ENCODE data around the gene RFPL1.
"Not testable (repeated sequence)": the region's sequence is repeated elsewhere in the genome, so short reads cannot be mapped to it uniquely, and the experiment has no call there.

RFPL1 gene

GRCh38 chr22:29438283-29438682, at the start of gene RFPL1:
Gene RFPL1 (plus strand): TSS chr22:29438583.
- not testable (repeated sequence) for DNase-seq (ENCODE audit: low spot score)

GRCh38 chr22:29388759-29389090, 49.7 kb upstream of the RFPL1 start:
- no peak for DNase-seq (ENCODE audit: low spot score)

- no peak for DNase-seq (ENCODE audit: low spot score)
Observed at GRCh38 chr22:29390270-29390669, 48.1 kb upstream of the RFPL1 start.

DNA sequence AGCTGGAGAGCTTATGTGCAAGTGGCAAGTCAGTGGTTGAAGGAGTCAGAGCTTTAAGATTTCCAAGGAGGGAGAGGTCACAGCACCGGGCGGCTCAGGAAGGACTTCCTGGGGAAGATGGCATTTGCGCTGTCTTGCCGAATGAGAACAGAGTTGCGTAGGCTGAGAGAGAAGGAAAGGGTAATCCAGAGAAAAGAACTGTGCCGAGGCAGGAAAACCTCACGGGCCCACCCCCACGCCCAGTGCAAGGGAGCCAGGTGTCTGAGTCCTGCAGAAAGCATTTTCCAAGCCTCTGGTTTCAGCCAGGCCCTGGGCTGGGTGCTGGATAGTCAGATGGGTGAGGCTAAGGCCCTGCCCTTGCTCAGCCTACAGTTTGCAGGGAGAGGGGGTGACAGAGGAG, 46.8 kb upstream of the RFPL1 start:
- no peak for DNase-seq (ENCODE audit: low spot score)

DNA sequence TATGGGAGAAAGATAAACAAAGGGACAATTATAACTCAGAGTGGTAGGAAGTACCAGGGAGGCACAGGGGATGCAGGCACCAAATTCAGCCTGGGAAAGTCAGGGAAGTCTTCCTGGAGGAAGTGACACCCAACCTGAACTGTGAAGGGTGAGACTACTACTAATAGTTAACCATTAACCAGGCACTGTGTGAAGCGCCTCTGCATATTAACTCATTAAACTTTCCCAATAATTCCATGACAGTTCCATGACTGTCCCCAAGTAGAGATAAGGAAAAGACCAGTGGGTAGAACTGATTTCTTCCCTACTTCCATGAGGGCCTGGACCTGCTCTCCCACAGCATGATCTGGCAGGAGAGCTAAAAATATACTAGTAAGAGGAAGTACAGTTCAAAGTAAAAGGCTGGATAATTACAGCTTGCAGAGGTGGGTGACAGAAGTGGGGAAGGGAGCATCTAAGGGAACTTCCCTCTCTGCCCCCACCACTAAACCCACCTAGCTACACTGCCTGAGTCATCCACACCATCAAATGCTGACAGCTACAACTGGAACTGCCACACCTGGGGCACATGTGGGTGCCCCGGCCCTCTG, 45.3 kb upstream of the RFPL1 start:
- DNase-seq (ENCODE audit: low spot score), result no peak

- peak; percentile 72 for DNase-seq (ENCODE audit: low spot score)
Observed at GRCh38 chr22:29394931-29395581, 43.3 kb upstream of the RFPL1 start.

DNA sequence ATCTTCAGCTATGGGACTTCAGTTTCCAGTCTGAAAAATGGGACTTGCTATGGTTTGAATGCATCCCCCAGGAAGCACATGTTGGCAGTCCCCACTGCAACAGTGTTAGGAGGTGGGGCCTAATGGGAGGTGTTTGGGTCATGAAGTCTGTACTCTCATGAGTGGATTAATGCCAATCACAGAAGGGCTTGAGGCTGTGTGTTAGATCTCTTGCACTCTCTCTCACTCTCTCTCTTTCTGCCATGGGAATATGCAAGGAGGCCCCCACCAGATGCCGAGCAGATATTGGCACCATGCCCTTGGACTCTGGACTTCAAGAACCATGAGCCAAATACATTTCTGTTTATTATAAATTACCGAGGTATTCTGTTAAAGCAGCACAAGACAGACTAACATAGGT, 42.3 kb upstream of the RFPL1 start:
- no peak for DNase-seq (ENCODE audit: low spot score)

DNA sequence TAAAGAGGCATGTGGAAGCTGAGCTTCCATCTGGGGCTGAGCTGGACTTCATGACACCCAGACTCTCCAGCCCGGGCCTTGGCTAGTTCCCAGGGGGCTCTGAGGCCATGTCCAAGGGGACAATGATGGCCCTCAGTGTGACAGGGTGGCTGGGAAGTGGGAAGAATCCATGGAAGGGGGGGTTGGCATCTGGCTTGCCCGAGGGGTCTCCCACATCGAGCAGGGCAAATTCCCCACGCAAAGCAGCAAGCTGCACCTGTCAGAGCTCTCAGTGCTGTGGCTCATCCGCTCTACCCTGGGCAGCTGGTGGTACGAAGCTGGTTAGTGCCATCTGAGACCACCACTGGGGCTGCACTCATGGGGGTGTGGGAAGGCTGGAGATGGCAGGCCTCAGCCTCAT, 40.6 kb upstream of the RFPL1 start:
- no peak for DNase-seq (ENCODE audit: low spot score)

GRCh38 chr22:29400576-29400975, 37.8 kb upstream of the RFPL1 start:
- DNase-seq (ENCODE audit: low spot score), result no peak

DNA sequence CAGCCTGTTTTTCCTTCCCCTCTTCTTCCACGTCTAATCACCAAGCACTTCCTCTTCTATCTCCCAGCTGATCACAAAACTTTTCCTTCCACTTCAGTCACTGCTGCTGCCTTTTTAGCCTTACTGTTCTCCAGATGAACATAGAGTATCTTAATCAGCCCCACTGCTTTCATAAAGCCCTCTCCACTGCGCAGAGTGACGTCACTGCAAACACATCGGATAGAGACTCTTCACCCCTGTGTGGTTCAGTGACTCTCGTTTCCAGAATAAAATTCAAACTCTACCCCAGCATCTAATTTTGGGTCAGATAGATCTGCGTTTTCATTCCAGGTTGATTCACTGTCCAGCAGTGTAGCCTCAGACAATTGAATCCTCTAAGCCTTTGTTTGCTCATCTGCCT, 36.8 kb upstream of the RFPL1 start:
- not testable (repeated sequence) for DNase-seq (ENCODE audit: low spot score)

- DNase-seq (ENCODE audit: low spot score), result no peak
Observed at GRCh38 chr22:29408940-29409339, 29.4 kb upstream of the RFPL1 start.

DNA sequence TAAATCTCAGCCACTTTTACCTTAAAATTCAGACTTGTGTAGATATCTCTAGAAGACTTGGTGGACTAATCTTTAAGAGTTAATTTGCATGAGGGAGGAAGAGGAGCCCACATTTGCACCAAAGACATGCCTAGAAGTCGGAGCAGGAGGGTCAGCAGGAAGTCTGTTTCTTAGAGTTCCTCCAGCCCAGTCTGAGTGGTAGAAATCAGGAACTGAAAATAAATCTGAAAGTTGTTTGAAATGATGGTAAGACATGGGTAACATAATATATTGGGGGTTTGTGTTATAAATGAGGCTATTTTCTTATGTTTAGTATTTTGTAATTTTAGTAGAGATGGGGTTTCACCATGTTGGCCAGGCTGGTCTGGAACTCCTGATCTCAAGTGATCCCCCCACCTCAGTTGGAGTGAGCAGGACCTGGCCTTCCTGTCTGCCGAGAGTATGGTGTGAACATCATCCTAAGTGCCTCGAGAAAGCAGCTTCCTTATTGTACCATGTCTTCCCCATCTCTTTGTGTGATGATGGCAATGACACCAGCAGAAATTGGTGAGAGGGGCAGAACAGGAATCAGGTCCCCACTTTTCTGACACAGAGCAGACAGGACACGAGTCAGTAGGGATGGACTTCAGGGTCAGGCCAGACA, 26.7 kb upstream of the RFPL1 start:
- DNase-seq (ENCODE audit: low spot score), result not testable (repeated sequence)

GRCh38 chr22:29412772-29413171, 25.6 kb upstream of the RFPL1 start:
- peak; percentile 35 for DNase-seq (ENCODE audit: low spot score)

DNA sequence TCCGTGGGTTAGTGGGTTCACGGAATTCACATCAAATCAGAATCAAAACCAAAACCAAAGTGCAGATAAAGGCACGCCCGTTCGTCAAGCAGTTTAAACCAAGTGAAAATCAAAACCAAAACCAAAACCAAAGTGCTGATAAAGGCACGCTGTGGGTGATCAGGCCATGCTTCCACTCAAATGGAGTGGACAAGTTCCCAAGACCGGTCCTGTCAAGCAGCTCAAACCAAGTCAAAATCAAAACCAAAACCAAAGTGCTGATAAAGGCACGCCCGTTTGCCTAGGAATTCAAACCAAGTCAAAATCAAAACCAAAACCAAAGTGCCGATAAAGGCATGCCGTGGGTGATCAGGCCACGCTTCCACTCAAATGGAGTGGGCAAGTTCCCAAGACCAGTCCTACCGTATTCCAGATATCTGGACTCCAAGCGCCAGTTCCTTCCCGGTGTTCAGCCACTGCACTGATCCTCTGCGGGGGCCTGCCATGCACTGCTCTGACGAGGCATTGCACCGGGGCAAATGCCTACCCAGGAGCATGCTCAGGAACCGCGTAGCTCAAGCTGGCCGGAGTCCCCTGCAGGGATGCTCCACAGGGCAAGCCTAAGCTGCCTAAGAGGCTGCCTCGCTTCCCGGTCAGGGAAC, 23.3 kb upstream of the RFPL1 start:
- peak; percentile 14 for DNase-seq (ENCODE audit: low spot score)

DNA sequence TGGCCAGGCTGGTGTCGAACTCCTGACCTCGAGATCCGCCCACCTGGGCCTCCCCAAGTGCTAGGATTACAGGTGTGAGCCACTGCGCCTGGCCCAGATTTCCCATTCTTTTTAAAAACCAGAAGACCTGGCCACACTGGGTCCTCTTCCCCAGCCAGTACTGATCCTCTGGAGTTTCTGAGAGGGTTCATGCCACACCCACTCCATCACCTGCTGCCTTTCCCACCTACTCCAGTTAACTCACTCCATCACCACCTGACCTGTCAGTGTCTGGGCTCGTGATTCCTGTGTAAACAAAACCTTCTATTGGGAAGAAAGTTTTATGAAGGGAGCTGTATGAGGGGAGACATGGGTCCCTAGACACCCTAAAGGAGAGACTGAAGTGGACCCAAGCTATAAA, 19.7 kb upstream of the RFPL1 start:
- not testable (repeated sequence) for DNase-seq (ENCODE audit: low spot score)

DNA sequence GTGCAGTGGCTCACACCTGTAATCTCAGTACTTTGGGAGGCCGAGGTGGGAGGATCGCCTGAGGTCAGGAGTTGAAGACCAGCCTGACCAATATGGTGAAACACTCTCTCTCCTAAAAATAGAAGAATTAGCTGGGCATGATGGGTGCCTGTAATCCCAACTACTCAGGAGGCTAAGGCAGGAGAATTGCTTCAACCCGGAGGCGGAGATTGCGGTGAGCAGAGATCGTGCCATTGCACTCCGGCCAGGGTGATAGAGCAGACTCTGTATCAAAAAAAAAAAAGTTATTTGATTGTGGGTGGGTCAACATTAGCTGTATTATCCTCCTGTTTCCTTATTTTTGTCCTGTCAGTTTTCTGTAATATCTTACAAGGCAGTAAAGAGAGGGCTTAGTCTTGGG, 11.9 kb upstream of the RFPL1 start:
- no peak for DNase-seq (ENCODE audit: low spot score)

- no peak for DNase-seq (ENCODE audit: low spot score)
Observed at GRCh38 chr22:29427176-29427760, 11.1 kb upstream of the RFPL1 start.

GRCh38 chr22:29431986-29432385, 6.4 kb upstream of the RFPL1 start:
- no peak for DNase-seq (ENCODE audit: low spot score)

GRCh38 chr22:29433856-29434255, 4.5 kb upstream of the RFPL1 start:
- DNase-seq (ENCODE audit: low spot score), result no peak

GRCh38 chr22:29434288-29434687, 4.1 kb upstream of the RFPL1 start:
- DNase-seq (ENCODE audit: low spot score), result no peak

- no peak for DNase-seq (ENCODE audit: low spot score)
Observed at GRCh38 chr22:29435236-29436136, 2.9 kb upstream of the RFPL1 start.

DNA sequence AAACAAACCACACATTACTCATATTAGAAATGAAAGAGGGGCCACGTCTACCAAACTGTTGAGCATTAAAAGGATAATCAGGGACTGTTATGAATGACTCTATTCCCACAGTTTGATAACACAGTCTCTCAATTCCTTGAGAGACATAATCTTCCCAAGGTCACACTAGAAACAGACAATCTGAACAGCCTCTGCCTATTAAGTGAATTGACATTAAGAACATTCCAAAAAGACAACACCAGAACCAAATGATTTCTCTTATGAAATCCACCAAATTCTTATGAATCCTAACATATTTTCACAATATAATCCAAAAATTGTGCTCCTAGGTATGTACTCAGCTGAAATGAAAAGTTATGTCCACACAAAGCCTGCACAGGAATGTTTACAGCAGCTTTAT, 4.6 kb downstream of the RFPL1 start:
- no peak for DNase-seq (ENCODE audit: low spot score)
